Mammary epithelial cell (primary cell): ENCODE data around the gene SFMBT2.

Experiments used
- EZH2 ChIP-seq: IDR thresholded peaks from 2 replicates; pipeline ENCODE4 v1.6.1; 2012; ENCODE audit warnings: low read length, inconsistent platforms, borderline replicate concordance
- TF ChIP-seq, protein P1 (sequence below), 2 donors: IDR thresholded peaks in 1 of 2; conservative IDR thresholded peaks in 1 of 2; 2 replicates each; pipeline ENCODE4 v1.5.1; 2011 to 2012; ENCODE audit warnings: inconsistent platforms in 2 of 2, low read length in 2 of 2, mild to moderate bottlenecking in 2 of 2, control low read depth in 1 of 2, low read depth in 1 of 2; ENCODE audit not compliant: insufficient read depth in 1 of 2; ENCODE audit errors: extremely low read depth in 1 of 2

DNA sequence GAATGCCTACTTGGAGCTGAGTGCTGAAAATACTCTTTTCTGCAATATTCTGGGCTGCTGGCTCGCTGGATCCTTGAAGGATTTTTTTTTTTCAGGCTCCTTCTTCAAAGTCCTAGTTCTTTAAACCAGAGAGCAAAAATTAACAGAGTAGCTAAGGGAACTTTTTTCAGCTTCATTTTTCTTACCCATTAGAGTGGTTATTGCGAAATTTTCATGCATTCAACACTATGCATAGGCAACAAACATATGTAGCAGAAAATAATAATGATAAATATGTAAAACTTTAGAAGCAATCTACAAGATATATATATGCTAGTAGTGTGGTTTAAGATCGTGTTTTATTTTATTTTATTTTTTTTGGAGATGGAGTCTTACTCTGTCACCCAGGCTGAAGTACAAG is 264.6 kb downstream of the SFMBT2 start:
- TF ChIP-seq, protein P1, sequence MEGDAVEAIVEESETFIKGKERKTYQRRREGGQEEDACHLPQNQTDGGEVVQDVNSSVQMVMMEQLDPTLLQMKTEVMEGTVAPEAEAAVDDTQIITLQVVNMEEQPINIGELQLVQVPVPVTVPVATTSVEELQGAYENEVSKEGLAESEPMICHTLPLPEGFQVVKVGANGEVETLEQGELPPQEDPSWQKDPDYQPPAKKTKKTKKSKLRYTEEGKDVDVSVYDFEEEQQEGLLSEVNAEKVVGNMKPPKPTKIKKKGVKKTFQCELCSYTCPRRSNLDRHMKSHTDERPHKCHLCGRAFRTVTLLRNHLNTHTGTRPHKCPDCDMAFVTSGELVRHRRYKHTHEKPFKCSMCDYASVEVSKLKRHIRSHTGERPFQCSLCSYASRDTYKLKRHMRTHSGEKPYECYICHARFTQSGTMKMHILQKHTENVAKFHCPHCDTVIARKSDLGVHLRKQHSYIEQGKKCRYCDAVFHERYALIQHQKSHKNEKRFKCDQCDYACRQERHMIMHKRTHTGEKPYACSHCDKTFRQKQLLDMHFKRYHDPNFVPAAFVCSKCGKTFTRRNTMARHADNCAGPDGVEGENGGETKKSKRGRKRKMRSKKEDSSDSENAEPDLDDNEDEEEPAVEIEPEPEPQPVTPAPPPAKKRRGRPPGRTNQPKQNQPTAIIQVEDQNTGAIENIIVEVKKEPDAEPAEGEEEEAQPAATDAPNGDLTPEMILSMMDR (conservative IDR thresholded peaks at IDR 0.05 in 1 of 2, IDR thresholded peaks at IDR 0.05 in 1 of 2; ENCODE audit: extremely low read depth in 1 of 2, insufficient read depth in 1 of 2, low read depth in 1 of 2, low read length in 2 of 2) = no peak
- no peak for TF ChIP-seq EZH2
